Measurements from ENCODE around the gene KAZN.

- no peak for TF ChIP-seq POLR2A (IDR thresholded peaks at IDR 0.05)
- TF ChIP-seq, protein P1, sequence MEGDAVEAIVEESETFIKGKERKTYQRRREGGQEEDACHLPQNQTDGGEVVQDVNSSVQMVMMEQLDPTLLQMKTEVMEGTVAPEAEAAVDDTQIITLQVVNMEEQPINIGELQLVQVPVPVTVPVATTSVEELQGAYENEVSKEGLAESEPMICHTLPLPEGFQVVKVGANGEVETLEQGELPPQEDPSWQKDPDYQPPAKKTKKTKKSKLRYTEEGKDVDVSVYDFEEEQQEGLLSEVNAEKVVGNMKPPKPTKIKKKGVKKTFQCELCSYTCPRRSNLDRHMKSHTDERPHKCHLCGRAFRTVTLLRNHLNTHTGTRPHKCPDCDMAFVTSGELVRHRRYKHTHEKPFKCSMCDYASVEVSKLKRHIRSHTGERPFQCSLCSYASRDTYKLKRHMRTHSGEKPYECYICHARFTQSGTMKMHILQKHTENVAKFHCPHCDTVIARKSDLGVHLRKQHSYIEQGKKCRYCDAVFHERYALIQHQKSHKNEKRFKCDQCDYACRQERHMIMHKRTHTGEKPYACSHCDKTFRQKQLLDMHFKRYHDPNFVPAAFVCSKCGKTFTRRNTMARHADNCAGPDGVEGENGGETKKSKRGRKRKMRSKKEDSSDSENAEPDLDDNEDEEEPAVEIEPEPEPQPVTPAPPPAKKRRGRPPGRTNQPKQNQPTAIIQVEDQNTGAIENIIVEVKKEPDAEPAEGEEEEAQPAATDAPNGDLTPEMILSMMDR (IDR thresholded peaks at IDR 0.05) = no peak
These were observed 521.9 kb downstream of the KAZN start for GRCh38 chr1:15120251-15120945.

Data from body of pancreas (tissue), 4 donors.